HG02885 (cell line): ENCODE measurements around the gene BCL6.

Experiments
- ATAC-seq: cut with Tn5 transposase; IDR thresholded peaks from one replicate; pipeline ENCODE4 v1.9.1; 2021; ENCODE audit warnings: mild to moderate bottlenecking; ENCODE audit not compliant: unreplicated experiment, poor library complexity

BCL6 gene

DNA sequence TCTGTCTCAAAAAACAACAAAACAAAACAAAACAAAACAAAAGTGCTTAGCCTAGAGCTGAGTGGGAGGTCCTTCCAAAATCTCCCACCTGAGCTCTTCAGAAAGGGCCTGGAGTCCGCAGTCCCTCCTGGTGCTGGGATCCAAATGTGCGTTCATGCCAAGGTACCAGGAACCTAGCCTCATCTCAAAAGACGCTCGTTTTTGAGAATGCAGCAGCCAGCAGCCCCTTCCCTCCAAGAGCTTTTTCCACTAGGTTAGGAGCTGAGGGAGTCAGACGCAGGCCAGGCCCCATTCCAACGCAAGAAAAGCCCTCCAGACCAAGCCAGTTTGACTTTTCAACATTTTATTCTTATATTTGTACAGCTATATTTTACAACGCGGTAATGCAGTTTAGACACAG, 24.2 kb downstream of the BCL6 start:
- ATAC-seq = no peak

DNA sequence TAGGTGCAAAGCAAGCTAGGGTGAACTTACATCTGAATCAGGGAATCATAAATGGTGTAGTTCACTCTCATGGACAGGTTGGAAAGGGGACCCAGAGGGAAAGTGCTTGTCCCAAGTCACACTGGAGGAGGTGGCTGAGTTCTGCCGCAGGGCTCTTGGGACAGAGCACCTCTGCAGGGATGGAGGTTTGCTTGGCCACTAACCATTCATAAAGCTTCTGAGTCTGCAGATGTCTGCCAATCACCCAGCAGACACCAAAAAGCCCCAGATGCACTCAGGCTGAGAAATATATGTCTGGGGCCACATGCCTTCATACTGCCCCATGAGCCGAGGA, 25.0 kb downstream of the BCL6 start:
- no peak for ATAC-seq

DNA sequence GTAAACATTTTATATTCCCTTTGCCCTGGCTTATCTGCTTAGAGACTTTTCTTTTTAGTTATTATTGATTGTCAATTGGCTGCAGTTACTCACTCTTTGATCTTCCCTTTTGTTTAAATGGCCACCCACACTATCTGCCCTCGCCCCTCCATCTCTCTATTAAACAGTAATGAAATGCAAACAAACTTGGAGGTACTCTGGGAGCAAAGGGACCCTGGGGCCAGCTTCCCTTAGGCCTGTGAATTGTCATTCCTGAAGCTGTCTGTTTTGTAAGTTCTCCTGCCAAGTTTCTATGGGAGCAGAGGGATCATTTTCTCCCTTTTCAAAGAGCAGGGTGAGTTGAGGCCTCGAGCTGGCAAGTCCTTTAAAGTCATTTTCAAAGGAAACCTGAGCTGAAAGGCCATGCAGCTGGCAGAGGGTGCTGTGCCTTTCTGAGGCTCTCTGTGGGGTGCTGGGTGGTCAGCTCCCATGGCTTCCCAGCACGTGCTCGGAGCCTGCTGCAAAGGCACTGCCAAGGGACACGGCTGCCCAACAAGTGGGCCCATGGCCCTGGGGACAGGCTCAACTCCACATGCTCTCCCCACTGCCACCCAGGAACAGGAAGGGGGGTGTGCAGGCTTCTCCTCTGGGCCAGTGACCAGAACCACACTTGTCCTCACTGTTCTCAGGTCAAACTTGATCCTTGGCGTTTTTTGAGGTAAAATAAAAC, 25.5 kb downstream of the BCL6 start:
- ATAC-seq = no peak

DNA sequence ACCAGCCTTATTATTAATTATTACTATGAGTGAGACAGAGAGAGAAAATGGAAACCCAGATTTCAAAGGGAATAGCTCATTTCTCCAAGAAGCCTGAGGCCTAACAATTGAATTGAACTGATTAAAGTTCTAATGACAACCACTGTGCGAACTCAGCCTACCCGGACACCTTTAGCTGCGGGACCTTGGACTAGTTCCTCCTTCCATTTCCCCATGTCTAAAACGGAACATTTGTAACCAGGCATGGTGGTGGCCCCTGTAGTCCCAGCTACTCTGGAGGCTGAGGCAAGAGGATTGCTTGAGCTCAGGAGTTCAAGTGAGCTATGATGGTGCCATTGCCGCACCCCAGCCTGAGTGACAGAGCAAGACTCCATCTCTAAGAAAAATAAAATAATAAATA, 26.5 kb downstream of the BCL6 start:
- ATAC-seq = no peak

DNA sequence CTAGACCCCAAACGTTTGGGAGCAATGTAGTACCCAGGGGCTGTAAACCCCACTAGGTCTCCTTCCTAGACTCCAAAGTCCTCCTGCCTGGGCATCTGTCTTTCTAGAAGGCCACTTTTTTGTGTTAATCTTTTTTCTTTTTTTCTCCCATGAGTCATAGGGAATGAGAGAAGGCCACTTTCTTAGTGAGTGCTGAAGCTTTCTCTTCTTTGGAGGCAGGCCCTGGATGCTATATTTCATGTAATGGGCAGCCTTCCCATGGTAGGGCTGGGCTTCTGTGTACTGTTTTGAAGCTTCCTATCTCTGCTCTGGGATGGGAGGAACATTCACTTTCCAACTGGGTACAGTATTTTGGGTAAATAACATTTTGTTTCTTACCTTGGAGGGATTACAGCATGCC, 27.7 kb downstream of the BCL6 start:
- no peak for ATAC-seq

DNA sequence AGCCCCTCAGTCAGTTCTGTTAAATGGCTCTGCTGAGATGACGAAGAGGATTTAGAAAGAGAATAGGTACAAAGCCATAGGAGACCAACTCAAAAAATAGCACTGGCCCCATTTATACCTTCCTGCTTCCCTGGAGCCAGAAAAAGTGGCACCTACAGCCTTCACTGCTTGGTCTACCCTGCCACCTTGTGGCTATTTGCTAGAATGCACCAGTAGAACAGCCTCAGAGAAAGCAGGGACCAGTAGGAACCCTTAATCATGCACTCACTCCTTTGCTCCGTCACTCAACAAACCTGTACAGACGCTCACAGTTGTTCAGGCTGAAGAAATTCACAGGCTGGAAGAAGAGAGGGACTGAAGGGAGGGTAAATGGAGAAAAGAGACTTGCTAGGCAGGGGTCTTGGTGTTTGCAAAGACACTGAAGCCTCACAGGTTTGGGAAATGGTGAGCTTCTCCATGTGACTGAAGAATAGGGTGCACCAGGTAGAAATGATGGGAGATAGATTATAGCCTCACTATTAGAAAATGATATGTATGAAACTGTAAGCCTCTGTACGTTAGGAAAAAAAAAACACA, 30.8 kb downstream of the BCL6 start:
- peak; percentile 91 for ATAC-seq

DNA sequence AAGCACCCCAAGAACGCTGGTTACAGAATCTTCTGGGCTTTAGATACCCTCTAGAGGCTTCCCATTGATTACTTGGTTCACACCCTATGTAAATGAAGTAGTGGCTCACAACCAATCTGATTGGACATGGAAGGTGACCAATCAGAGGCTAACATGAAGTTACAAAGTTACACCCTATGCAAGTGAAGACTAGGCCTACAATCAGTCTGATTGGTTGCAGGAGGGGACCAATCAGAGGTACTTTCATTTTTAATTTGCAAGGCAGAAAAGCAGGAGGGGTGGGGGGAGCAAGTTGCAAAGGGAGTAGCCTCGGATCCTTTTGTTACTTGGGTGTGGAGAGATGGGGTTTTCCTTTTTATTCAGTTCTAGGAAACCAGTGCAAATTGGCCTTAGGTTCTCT, 31.8 kb downstream of the BCL6 start:
- ATAC-seq = no peak

DNA sequence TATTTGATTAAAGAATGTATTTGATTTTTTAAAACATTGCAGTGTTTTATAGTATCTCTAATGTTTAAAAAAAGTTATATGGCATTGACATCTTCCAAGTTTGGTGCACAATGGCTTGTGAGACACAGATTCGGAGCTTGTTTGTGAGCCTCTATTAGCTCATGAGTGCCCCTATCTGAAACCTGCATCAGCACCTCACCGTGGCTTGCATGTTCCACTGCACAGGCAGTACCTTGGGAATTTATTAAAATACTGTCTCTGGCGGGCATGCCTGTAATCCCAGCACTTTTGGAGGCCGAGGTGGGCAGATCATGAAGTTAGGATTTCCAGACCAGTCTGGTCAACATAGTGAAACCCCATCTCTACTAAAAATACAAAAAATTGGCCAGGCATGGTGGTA, 36.1 kb downstream of the BCL6 start:
- no peak for ATAC-seq

DNA sequence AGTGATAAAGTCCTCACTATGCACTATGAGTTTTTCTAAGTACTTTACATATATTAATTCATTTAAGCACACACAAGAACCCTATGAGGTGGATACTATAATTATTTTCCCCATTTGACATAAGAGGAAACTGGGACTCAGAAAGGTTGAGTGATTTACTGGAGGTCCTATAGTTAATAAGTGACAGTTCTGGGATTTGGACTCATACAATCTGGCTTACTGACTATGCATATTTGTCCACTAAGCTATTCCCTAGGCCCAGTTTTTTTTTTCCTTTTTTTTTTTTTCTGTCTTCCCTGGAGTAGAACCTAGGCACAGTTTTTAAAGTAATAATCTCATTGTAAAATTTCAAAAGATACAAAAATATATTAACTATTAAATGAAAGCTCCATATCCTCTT, 36.6 kb downstream of the BCL6 start:
- ATAC-seq = no peak

DNA sequence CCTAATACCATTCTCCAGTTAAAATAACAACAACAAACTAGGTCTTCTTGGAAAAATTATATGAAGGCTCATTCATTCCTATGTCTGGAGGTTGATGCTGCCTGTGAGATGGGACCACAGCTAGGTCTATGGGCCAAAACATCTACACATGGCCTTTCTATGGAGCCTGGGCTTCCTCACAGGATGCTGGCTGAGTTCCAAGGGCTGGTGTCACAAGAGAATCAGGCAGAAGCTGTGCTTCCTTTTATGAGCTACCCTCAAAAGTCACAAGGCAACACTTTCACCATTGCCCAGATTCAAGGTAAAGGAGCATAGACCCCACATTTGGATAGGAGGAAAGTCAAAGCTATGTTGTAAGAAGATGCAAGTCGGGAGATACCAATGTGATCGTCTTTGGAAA, 38.3 kb downstream of the BCL6 start:
- no peak for ATAC-seq

DNA sequence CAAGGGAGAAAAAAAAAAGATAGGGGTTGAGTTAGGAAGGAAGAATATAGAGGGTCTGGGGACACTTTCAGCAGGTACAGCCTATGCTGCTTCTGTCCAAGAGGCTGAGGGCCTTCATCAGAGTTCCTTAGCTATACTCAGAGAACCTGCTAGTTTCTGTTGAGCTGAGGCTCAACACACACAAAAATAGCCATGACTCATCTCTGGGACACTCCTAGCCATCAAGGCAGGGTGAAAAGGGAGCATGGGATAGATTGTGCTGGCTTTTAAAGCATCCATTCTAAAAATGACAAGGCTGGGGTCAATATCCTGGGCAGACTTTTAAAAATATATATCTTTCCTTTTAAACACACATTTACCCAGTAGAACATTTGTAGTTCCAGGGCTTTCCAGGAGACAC, 40.1 kb downstream of the BCL6 start:
- ATAC-seq = no peak

DNA sequence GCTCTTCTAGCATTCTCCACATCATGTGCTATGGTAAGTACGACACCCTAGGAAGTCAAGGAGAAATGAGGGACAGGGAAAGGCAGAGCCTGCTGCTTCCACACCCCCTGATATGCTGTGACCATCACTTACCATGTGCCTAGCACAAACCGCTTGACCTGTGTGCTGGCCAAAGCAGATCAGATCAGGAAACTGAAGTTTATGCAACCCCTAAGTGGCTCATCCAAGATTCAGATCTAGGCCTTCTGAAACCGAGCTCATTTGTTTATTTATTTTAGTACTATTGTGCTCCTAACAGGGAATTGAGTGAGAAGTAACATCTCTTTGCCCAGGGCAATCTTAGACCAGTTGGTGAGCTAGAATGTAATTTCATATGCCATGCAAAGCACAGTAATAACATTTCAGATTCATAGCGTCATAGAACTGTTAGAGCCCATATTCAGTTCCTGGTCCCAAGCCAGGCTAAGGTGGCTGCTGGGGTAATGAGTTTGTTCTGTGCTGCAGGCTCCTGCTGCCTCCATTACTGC, 42.7 kb downstream of the BCL6 start, which contains the start of gene RTP2:
Gene RTP2, minus strand, starts transcription at position 51 of the 527 bp plus-strand sequence. CDS start 429 bp downstream, outside the sequence.
- no peak for ATAC-seq

DNA sequence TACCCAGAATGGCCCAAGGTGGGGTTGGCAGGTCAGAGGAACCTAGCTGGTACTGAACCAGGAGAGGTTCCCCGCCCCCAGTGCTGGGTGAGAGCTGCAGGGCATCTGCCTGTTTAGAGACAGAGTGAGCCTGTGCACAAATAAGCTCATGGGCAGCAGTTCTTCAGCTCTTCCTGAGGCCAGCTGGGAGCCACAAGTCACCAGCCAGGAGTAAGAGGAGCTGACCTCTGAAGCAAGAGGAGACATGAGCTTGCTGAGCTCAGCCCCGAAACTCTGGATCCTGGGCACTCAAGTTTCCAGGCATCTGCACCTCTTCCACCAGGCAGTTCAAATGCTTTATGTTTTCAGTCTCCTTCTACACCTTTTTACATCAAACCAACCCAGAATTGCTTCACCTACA, 45.0 kb downstream of the BCL6 start:
- ATAC-seq = no peak

DNA sequence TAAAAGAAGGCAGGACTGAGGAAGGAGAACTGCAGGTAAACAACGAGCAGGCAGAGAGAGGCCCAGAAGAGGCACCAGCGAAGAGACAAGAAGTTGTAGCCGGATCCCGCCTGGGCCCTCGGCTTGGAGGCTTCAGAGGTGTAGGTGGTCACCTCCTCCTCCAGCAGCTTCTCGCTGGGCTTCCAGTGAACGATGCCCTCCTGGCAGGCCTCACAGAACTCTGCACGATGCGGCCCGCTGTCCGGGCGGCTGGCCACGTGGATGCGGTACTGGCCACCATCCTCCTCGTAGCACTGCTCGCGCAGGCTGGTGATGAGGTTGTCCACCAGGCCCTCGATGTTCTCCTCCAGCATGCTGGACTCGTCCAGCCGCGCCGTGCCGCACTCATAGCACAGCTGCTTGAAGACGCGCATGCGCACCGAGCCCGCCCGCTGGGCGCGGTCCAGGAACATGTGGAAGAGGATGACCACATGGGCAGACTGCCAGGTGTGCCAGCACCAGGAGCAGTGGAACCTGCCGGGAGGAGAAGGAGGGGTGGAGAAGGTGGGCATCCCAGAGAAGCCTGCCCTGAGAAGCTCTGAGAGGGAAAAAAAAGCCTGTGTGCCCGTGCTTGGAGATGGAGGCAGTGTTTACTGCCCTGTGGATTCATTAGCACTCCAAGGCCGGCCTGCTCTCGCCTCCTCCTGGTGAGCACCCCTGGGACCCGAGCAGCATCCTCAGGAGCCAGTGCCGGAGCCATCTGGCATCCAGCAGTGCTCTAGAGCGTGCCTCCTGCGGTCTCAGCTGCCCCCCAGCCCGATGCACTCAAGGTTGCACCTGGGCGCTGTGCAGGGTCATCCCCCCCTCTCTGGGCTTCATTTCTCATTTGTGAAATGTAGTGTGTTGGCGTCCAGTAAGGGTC, 46.5 kb downstream of the BCL6 start:
- no peak for ATAC-seq

DNA sequence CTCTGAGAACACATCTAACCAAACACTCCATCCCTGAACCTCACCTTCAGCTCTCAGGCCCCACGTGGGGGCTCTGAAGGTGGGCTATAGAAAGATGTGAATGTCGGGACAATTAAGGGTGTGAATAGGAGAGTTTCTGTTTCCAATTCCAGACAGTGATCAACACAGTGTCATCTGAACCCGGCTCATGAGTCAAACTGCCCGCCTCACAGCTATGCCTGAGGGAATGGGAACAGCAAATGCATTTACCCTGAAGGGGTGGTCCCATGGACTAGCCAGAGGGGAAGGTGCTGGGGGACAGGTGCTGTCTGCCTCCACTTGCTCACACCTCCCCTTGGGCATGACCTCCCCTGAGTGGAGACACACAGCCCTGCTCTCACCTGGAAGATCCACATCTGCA, 49.2 kb downstream of the BCL6 start:
- no peak for ATAC-seq

DNA sequence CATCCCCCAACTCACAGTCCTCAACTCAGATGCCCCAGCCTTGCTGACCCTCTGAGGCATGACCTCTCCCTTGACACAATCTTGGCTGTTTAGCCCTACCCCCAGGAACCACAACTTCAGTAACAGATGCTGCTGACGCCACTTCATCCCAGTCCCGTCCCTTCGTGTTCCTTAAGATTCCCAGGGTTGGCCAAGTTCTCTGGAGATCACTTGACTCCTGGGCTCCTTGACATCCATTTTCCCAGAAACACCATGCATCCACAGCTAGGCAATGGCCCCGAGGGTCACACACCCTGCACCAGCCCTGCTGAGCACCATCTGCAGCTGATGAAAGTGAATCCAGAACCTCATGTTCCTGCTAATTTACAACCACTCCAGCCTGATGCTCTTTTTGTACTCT, 49.8 kb downstream of the BCL6 start:
- ATAC-seq = no peak

DNA sequence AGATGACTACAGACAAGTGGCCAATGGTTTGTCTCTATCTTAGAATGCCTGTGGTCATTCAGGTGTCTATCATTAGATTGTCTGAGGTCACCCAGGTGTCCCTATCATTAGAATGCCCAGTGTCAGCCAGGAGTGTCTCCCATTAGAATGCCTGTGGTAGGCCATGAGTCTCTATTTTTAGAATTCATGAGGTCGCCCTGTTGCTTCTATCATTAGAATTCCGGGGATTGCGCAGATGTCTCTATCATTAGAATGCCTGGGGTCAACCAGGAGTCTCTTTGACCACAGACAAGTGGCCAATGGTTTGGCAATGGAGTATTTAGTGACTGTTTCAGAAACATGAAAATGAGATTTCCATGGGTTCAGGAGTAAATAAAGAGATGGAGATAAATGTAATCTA, 50.5 kb downstream of the BCL6 start:
- no peak for ATAC-seq

DNA sequence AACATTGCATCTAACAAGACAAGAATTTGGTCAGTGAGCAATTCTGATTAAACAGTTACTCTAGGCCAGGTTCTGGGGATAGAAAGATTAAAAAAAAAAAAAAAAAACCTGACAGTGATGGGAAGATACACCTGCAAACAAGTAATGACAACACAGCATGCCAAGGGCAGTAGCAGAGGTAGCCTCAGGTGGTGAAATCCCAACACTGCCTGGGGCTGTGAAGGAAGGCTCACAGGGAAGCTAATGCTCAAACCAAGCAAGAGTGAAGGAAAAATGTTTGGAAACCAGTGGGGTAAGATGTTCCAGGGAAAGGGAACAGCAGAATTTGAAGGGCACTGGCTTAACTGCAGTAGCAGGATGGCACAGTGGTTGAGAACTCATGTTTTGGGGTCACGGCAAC, 51.8 kb downstream of the BCL6 start:
- ATAC-seq = no peak

DNA sequence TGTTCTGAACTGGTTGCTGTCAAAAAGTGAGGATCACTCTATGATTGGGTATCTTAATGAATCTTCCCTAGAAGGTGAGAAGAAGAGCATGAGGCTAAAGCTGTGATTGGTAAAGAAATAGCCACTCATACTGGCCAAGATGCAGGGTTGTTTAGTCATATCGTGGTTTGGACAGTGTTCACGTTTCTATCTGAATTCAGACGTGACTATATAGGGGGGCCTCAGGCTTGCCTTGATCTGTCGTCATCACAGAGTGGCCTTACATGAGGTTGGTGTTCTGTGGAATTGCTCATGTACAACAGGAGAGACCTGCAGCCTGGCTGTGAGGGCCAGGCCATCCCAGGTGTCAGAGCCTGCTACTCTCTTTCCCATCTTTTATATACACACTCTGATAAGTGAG, 55.3 kb downstream of the BCL6 start:
- ATAC-seq = no peak

DNA sequence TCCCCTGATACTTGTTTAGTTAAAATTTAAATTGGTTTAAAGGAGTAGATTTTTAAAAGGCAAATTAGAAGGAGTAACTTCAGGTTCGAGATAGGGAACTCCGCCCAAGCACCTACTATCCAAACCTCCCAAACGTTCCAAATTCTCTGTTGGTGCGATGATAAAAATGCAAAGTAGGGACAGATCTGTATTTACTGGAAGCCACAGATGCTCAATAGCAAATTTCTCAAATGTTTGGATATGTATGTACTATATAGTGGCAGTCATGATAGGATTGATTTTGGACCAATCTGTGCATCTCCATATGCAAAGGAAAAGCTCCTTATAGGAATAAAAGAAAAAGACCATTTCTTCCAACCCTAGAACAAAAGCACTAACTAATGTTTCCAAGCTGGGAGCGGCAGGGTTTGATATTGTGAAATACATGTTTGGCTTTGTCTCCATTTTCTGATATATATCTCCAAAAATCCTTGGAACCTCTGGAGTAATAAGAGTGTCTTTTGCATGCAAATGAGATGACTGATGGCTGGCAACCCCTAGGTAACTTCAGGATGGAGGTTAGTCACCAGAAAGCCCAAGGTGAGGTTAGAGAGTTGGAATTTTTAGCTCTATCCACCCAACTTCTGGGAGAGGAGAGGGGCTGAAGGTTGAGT, 58.5 kb downstream of the BCL6 start:
- ATAC-seq = no peak

DNA sequence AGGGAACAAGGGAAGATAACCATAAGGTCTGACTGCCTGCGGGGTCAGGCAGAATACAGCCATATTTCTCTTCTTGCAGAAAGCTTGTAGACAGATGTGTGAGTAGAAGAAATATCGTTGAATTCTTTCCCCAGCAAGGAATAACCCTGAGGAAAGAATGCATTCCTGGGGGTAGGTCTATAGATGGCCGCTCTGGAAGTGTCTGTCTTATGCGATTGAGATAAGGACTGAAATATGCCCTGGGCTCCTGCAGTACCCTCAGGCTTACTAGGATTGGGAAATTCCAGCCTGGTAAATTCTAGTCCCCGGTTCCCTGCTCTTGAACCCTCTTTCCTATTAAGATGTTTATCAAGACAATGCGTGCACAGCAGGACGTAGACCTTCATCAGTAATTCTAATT, 59.3 kb downstream of the BCL6 start:
- ATAC-seq = no peak
